Astrocyte (in vitro differentiated cells and primary cell): ENCODE measurements around the gene NHERF2.

ENCODE experiments used
- CTCF ChIP-seq: IDR thresholded peaks from 2 replicates; pipeline ENCODE4 v1.5.1; 2011; ENCODE audit warnings: low read depth, mild to moderate bottlenecking, inconsistent platforms, low read length, moderate library complexity; ENCODE audit not compliant: insufficient read depth
- EZH2 ChIP-seq: IDR thresholded peaks from 2 replicates; pipeline ENCODE4 v1.6.1; 2012; ENCODE audit warnings: mild to moderate bottlenecking, low read length, inconsistent platforms; ENCODE audit not compliant: insufficient read depth

- TF ChIP-seq CTCF: no peak
- TF ChIP-seq EZH2: no peak
These were observed 6.6 kb downstream of the NHERF2 start for GRCh38 chr16:2033057-2033908.
